GM18909 (cell line): Measurements from ENCODE around the gene FAM98C.

Source experiments
- ATAC-seq: cut with Tn5 transposase; IDR thresholded peaks from one replicate; pipeline ENCODE4 v1.9.1; 2021; ENCODE audit warnings: mild to moderate bottlenecking; ENCODE audit not compliant: unreplicated experiment, poor library complexity

FAM98C gene

GRCh38 chr19:38451036-38451435 lies 48.1 kb downstream of the FAM98C start:
- no peak for ATAC-seq

GRCh38 chr19:38451629-38452028 lies 48.7 kb downstream of the FAM98C start:
- ATAC-seq: no peak

- no peak for ATAC-seq
These were observed 49.8 kb downstream of the FAM98C start for GRCh38 chr19:38452430-38453366.

GRCh38 chr19:38453596-38453995 lies 50.7 kb downstream of the FAM98C start:
- ATAC-seq: no peak

GRCh38 chr19:38455031-38455430 lies 52.1 kb downstream of the FAM98C start:
- no peak for ATAC-seq

- no peak for ATAC-seq
These were observed 54.3 kb downstream of the FAM98C start for GRCh38 chr19:38457202-38457601.

- ATAC-seq: no peak
These were observed 55.0 kb downstream of the FAM98C start for GRCh38 chr19:38457690-38458405.
